ENCODE measurements around the gene WNT9B.

Gene WNT9B

DNA sequence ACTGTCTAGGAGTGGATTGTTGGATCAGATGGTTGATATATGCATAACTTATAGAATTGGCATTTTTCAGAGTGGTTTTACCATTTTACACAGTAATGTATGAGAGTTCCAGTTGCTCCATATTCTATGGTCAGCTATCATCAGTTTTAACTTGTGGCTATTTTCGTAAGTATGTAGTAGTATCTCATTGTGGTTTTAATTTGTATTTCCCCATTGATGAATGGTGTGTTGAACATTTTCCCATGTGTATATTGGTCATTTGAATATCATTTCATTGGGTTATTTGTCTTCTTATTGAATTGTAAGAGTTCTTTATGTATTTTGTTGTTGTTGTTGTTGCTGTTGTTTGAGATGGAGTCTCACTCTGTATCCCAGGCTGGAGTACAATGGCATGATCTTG is 6.2 kb downstream of the WNT9B start:
- DNase-seq, result no peak

DNA sequence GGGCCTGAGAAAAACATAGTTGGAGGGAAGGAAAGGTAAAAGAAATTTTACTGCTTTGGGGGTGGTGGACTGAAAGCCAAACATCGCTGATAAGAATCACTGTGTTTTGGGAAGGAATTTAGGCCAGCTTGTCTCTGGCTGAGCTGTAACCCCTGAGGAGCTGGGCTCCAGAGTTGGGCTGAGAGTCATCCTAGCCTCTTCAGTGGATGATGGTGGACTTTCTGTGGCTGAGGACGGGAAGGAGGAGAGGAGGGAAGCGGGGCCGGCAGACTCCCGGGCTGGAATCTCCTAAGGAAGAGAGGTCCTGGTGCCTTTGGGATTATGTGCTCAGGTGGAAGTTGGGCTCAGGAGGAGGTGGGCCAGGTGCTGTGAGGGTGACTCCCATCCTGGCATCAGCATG is 8.6 kb downstream of the WNT9B start:
- no peak for DNase-seq

DNA sequence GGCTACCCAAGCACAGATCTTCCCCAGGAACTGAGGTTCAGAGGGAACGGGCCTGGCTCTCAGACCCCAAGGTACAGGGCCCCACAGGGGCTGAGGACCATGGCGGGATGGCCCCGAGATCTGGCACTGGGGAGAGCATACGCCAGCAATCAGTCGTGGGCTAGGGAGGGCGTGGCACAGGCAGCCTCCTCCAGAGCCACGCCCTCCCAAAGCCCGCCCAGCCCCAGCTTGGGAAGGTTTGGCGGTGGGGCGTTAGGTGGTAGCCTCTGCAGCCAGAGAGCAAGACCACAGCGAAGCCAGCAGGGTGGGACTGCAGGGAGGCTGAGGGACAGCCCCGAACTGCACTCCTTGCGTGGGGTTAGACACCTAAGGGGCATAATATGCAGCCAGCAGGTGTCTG is 11.6 kb downstream of the WNT9B start:
- DNase-seq, result no peak

DNA sequence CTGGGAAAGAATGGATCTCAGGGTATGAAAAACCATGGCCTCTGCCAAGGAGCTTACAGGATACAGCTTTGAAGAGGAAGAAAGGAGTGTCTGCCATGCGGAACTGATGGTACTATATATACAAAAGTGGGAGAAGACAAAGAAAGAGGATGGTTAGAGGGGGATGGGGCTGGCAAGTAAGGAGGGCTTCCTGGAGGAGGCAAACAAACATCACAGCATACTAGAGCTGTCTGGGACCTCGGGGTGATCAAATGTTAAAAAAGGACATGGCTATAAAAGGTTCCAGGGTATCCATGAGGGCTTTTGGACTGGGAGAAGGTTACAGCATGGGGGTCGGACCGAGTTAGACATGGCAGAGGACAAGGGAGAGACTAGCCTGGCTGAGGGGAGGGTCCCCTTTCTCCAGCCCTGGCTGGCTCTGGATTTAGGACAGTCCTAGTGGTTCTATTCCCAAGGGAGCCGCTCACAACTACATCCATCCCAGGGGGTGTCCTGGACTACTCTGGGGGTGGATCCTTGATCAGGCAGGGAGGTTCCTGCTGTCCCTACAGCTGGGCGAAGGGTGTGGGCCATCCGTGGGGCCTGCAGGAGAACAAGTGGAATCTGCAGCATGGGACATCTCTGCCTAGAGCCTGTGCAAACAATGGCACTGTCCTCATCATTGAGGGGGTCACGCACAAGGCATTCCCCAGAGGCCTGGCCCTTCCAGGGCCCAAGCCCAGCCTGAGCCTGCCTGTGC is 12.2 kb downstream of the WNT9B start:
- DNase-seq, result no peak

DNA sequence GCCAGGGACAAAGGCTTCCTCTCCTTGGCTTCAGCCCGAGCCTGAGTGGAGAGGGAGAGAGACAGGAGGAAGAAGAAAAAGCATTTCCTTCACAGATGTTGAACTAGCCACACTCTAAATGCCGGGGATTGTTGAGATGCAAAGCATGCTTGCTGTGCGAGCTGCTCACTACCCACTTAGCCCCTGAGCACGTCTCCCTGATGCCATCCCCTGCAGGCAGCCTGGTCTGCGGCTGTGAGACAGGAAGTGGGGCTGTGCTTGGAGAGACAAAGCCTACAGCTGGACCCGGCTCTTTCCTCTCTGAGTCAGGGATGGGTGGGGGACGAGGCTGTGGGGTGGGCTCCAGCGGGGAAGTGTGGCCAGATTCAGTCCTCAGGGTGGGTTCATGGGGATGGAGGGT is 13.7 kb downstream of the WNT9B start:
- no peak for DNase-seq

DNA sequence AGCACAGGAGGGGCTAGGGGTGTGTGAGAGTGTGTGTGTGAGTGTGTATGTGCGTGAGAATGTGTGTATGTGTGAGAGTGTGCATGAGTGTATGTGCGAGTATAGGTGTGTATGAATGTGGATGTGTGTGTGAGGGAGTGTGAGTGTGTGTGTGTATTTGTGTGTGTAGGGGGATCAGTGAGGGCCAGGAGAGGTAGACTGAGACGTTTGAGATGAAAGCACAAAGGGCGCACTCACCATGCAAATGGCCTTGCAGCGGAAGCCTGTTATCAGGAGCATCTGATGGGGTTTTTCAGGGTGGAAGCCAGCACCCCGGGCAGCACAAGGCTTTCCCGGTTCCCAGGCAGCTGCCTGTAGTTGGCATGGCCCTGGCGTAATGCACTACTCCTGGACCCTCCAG is 14.9 kb downstream of the WNT9B start:
- DNase-seq, result no peak

DNA sequence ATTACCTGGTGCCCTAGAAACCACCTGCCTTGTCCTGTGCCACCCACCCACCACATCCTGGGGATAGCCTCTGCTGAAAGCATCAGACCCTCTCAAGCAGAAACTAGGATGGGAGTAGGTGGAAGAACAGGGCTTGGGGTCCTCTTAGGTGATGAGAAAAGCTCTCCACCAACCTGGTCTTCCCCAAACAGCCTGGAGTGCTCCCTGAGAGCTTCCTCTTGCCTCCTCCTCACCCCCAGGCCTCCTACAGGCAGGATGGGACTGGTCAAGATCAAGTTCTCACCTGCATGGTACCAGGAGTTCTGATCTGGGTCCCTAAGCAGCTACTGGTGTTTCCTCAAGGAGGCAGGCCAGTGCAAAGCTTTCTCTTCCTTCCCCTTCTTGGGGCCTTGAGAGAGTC is 15.4 kb downstream of the WNT9B start:
- DNase-seq, result no peak

GRCh38 chr17:46868689-46869187 is 17.4 kb downstream of the WNT9B start:
- DNase-seq, result no peak

DNA sequence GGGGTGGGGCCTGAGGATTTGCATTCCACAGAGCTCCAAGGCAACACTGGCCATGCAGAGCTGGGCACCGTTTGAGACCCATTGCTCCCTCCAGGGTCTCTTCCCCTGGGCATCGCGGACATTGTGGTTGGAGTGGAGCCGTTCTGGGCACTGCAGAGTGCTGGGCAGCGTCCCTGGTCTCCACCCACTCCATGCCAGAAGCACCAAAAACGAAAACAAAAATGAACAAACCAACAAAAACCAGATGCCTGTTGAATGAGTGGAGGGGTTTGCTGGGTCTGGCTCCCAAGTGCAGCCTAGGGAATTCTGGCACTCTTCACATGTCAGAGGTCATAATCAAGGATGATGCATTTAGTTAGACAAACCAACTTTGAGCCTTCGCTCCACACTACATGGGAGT is 17.9 kb downstream of the WNT9B start:
- no peak for DNase-seq

DNA sequence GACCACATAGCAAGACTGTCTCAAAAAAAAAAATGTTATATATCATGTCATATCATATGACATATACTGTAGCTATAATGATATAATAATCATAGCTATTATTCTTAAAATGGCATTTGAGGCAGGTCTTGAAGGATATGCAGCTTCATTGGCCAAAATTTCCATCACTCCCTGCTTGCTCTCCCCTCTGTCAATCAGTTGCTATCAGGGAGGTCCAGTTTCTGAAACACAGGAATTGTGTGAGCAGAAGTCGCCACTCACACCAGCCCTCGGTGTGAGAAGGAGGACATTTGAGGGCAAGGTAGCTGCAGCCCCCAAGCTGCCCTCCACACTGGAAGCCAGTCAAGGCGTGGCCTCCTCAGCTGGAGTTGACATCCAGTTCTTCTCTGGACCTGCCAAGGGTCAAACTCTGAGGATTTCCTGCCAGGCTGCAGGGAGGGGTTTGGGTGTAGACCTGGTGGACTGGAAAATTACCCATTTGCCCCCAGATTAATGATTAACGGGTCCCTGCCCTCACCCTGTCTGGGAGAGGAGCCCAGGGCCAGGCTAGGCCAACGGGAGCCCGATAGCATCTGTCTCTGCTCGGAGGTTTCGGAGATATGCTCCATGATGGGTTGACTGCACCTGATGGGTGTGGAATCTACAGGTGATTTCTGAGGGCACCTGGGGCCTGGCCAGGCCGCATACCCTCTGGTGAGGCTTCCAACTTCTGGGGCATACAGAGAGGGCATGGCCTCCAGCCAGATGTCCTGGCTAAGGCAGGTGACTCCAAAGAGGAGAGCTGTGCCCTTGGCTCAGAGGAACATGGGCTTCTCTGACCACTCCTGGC is 18.8 kb downstream of the WNT9B start:
- DNase-seq, result no peak

GRCh38 chr17:46872421-46872820 is 21.0 kb downstream of the WNT9B start:
- no peak for DNase-seq

DNA sequence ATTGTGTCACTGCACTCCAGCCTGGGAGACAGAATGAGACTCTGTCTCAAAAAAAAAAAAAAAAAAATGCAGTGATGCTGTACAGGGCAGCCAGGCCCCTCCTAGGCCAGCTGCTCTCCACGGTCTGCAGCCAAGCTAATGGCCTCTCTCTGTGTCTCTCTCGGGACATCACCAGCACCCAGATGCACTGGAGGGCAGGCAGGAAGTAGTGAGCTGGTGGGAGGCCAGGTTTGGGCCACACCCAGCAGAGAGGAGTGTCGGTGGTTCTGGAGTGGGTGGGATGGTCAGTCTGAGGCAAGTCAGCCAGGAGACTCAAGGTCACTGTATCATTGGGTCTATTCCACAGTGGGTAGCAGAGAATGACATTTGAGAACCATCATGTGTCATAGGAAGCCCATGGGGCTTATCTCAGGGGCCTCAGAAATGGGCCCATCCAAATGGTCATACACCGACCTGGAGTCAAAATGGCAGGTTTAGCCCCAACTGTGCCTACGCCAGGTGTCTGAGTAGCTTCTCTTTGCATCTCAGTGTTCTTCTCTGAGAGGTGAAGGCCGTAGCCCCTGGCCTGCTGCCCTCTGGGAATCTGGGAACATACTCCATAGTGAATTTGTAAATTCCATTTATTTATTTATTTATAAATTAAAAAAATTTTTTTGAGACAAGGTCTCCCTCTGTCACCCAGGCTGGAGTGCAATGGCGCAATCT is 22.7 kb downstream of the WNT9B start:
- no peak for DNase-seq

GRCh38 chr17:46874906-46875305 is 23.5 kb downstream of the WNT9B start:
- DNase-seq, result no peak

DNA sequence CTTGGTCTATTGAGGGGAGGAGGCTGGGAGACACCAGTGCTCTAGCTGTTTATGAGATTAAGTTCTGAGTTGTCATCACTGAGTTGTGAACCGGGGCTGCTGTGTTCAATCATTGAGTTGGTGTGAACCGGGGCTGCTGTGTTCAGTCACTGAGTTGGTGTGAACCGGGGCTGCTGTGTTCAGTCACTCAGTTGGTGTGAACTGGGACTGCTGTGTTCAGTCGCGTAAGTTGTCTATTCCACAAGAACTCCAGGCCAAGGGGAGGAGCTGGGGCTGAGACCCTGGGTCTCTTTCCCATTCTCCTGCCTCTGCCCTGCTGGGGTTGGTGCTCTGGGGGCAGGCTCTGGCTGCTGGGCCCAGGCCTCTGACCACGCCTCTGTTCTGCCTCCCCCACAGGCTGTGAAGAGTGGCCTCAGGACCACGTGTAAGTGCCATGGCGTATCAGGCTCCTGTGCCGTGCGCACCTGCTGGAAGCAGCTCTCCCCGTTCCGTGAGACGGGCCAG is 24.5 kb downstream of the WNT9B start:
- no peak for DNase-seq

- peak; percentile 28 for DNase-seq
Measured at GRCh38 chr17:46876353-46876887, 25.0 kb downstream of the WNT9B start.

- no peak for DNase-seq
Measured at GRCh38 chr17:46876926-46877325, 25.5 kb downstream of the WNT9B start.

GRCh38 chr17:46877466-46877865 is 26.1 kb downstream of the WNT9B start:
- DNase-seq, result no peak

- DNase-seq, result no peak
Measured at GRCh38 chr17:46878055-46878454, 26.7 kb downstream of the WNT9B start.

DNA sequence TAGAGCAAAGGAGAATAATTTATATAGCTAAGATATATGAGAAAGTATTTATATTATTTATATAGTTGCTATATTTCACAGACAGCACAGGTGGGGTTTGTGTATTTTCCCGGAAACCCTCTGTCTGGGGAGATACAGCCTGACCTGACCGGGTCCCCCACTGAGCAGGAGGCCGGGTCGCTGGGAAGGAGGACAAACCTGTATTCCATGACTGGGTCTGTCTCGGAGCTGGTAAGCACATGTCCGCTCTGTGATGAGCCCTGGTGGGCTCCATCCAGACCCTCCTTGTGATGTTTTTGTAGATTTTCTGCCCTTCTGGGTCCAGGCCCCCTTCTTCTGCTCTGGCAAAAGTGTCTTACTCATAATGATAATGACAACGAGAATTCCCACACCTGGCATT is 27.7 kb downstream of the WNT9B start:
- DNase-seq, result no peak

DNA sequence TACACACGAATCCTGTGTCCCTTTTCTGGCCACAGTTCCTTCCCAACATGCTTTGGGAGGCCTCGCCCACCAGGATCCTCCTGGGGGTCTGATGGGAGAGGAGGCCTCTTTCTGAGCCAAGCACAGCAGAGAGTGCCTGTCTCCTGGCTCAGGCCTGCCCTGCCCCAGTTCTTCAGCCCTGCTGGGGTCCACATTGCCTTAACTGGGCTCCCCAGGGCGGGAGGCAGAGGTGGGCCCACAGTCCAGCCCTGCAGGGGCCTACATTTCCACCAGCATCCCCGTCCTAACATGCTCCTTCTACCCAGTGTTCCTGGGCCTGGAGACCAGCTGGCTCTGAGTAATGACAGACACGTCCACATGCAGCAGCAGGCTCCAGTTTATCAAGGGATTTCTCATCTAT is 29.6 kb downstream of the WNT9B start:
- DNase-seq, result no peak

GRCh38 chr17:46882666-46883065 is 31.3 kb downstream of the WNT9B start:
- DNase-seq, result no peak

GRCh38 chr17:46883871-46884520 is 32.6 kb downstream of the WNT9B start:
- no peak for DNase-seq

DNA sequence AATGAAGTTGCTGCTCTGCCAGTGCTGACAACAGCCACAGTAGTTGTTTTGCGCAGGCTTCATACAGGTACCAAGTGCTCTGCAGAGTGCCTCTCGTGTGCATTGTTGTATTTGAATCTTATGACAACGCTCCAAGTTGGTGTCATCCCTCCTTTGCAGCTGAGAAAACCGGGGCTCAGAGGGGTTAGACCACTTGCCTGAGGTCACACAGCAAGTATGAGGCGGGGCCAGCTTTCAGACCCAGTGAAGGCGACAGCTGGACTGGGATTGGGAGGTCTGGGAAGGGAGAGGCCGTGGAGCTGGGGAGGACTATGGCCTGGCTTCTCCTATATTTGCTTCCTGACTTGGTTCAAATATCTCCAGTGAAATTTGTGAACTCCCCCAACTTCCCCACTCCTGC is 33.2 kb downstream of the WNT9B start:
- no peak for DNase-seq

All from activated CD4-positive, alpha-beta T cell treated with anti-CD3 and anti-CD28 coated beads for 48 hours (primary cell).